Osteoblast (primary cell): ENCODE data around the gene ABCD1. TPM values are rescaled to one million over a fixed set of nuclear protein-coding genes. Genes with fewer than 3 reads are reported as not detected.

Experiments
- DNase-seq: peaks from one replicate; pipeline ENCODE4 v3.0.0; 2011; ENCODE audit warnings: low spot score, mixed read lengths; ENCODE audit not compliant: insufficient read length; ENCODE audit errors: missing footprints
- H2AFZ ChIP-seq: 2 replicates; pipeline ENCODE4 v1.6.0; 2011; ENCODE audit warnings: mild to moderate bottlenecking, low read length
- H3K27ac ChIP-seq: 2 replicates; pipeline ENCODE4 v1.5.1; 2011; ENCODE audit warnings: mild to moderate bottlenecking, low read depth, low read length, moderate library complexity
- H3K27me3 ChIP-seq: 2 replicates; pipeline ENCODE4 v1.6.0; 2012; ENCODE audit warnings: mild to moderate bottlenecking, control low read depth, inconsistent platforms, low read length, moderate library complexity; ENCODE audit not compliant: insufficient read depth
- H3K36me3 ChIP-seq: 2 replicates; pipeline ENCODE4 v1.5.1; 2011; ENCODE audit warnings: mild to moderate bottlenecking, low read length, control low read depth, moderate library complexity; ENCODE audit not compliant: insufficient read depth
- H3K4me1 ChIP-seq: 2 replicates; pipeline ENCODE4 v1.5.1; 2011; ENCODE audit warnings: mild to moderate bottlenecking, low read length, control low read depth, moderate library complexity; ENCODE audit not compliant: insufficient read depth
- H3K4me2 ChIP-seq: 2 replicates; pipeline ENCODE4 v1.6.0; 2011; ENCODE audit warnings: mild to moderate bottlenecking, low read length; ENCODE audit not compliant: insufficient read depth
- H3K4me3 ChIP-seq: fragments of 200-600 bp; sonication (generic); 3 replicates; pipeline ENCODE4 v1.5.1; 2012; ENCODE audit warnings: mild to moderate bottlenecking, low read length, inconsistent platforms; ENCODE audit not compliant: insufficient read depth
- H3K79me2 ChIP-seq: 2 replicates; pipeline ENCODE4 v1.6.0; 2012; ENCODE audit warnings: mild to moderate bottlenecking, low read length, control low read depth, inconsistent platforms; ENCODE audit not compliant: insufficient read depth
- H3K9me3 ChIP-seq: 2 replicates; pipeline ENCODE4 v1.5.1; 2011; ENCODE audit warnings: low read depth, low read length, control low read depth
- H4K20me1 ChIP-seq: 2 replicates; pipeline ENCODE4 v1.6.0; 2012; ENCODE audit warnings: mild to moderate bottlenecking, low read length, control low read depth; ENCODE audit not compliant: insufficient read depth
- CTCF ChIP-seq: IDR thresholded peaks from 2 replicates; pipeline ENCODE4 v1.5.1; 2011; ENCODE audit warnings: mild to moderate bottlenecking, low read depth, low read length, moderate library complexity; ENCODE audit errors: extremely low read depth
- total RNA-seq: library from RNA; depleted of rRNA; stranded (reverse); fragments of >200 nt; gene quantifications from 2 replicates; pipeline ENCODE4 v1.2.3, GENCODE V29; 2012

Gene ABCD1
- total RNA-seq, 1 donor: 16.3 TPM

- Histone ChIP-seq H3K36me3 (no peaks in the 10 kb centered on the region), H3K9me3 (no peaks in the 10 kb centered on the region), H3K4me3 (no peak overlapping the region), H3K27me3 (no peaks in the 10 kb centered on the region), H3K27ac (no peak overlapping the region), H3K4me1 (peaks cover 5% of the 10 kb centered on the region), H4K20me1 (peaks cover 9% of the 10 kb centered on the region), H2AFZ (no peak overlapping the region), H3K79me2 (peaks cover 6% of the 10 kb centered on the region), H3K4me2 (no peak overlapping the region)
- no peak for TF ChIP-seq CTCF
- peak; percentile 72 for DNase-seq
Measured at GRCh38 chrX:153763298-153763932, 38.8 kb downstream of the ABCD1 start.

- H3K27ac ChIP-seq: no peak within 1 kb of the TSS
Measured at GRCh38 chrX:153763989-153764755, 39.5 kb downstream of the ABCD1 start, which contains the start of gene PLXNB3. Gene PLXNB3 (plus strand): TSS chrX:153764249. CDS start chrX:153765536, 1,287 bp downstream.

GRCh38 chrX:153764786-153765137 lies 40.1 kb downstream of the ABCD1 start:
- Histone ChIP-seq H4K20me1 (peaks cover 9% of the 10 kb centered on the region), H3K4me1 (peaks cover 5% of the 10 kb centered on the region), H3K79me2 (peaks cover 6% of the 10 kb centered on the region), H3K4me3 (peak overlapping the region; percentile 70), H3K27ac (no peak overlapping the region), H2AFZ (no peak overlapping the region), H3K36me3 (no peaks in the 10 kb centered on the region), H3K9me3 (no peaks in the 10 kb centered on the region), H3K4me2 (peak overlapping the region; percentile 74), H3K27me3 (no peaks in the 10 kb centered on the region)
- DNase-seq: peak; percentile 77
- no peak for TF ChIP-seq CTCF

More at GRCh38 chrX:153763989-153764755, 39.5 kb downstream of the ABCD1 start, which contains the start of gene PLXNB3:
- H4K20me1 ChIP-seq: peaks cover 9% of the 10 kb centered on the region
- H3K79me2 ChIP-seq: peaks cover 6% of the 10 kb centered on the region
- peak within 1 kb of the TSS; percentile 37 for H2AFZ ChIP-seq
- H3K27me3 ChIP-seq: no peaks in the 10 kb centered on the region
- H3K4me3 ChIP-seq: peak within 1 kb of the TSS; percentile 70
- H3K4me2 ChIP-seq: peak within 1 kb of the TSS; percentile 74
- H3K9me3 ChIP-seq: no peaks in the 10 kb centered on the region
- no peaks in the 10 kb centered on the region for H3K36me3 ChIP-seq
- TF ChIP-seq CTCF: peak; percentile 77
- DNase-seq: peak; percentile 98
- H3K4me1 ChIP-seq: peaks cover 5% of the 10 kb centered on the region
